Testis (tissue), 2 donors: ENCODE results near the gene CHODL.

Source experiments
- POLR2A ChIP-seq: fragments of 450-650 bp; IDR thresholded peaks from one replicate; pipeline ENCODE4 v1.6.1; 2017; ENCODE audit warnings: antibody characterized with exemption, mild to moderate bottlenecking, moderate library complexity
- TF ChIP-seq, protein P1 (sequence below), 3 experiments: fragments of 450-650 bp in 2 of 3; fragments of 200-600 bp in 1 of 3; sonication (generic) in 1 of 3; IDR thresholded peaks; one replicate each; pipeline ENCODE4 v1.5.1; 2016 to 2019; ENCODE audit warnings: antibody characterized with exemption in 3 of 3, mild to moderate bottlenecking in 2 of 3, moderate library complexity in 1 of 3

GRCh38 chr21:18249672-18250071 is 5.0 kb downstream of the CHODL start:
- TF ChIP-seq, protein P1, sequence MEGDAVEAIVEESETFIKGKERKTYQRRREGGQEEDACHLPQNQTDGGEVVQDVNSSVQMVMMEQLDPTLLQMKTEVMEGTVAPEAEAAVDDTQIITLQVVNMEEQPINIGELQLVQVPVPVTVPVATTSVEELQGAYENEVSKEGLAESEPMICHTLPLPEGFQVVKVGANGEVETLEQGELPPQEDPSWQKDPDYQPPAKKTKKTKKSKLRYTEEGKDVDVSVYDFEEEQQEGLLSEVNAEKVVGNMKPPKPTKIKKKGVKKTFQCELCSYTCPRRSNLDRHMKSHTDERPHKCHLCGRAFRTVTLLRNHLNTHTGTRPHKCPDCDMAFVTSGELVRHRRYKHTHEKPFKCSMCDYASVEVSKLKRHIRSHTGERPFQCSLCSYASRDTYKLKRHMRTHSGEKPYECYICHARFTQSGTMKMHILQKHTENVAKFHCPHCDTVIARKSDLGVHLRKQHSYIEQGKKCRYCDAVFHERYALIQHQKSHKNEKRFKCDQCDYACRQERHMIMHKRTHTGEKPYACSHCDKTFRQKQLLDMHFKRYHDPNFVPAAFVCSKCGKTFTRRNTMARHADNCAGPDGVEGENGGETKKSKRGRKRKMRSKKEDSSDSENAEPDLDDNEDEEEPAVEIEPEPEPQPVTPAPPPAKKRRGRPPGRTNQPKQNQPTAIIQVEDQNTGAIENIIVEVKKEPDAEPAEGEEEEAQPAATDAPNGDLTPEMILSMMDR (IDR thresholded peaks at IDR 0.05), result no peak
- TF ChIP-seq POLR2A, result no peak
